Measurements from ENCODE around the gene RAB19. TPM values are rescaled to one million over a fixed set of nuclear protein-coding genes. Genes with fewer than 3 reads are reported as not detected.

Gene RAB19
- total and polyA plus RNA-seq, 9 donors, result 0.26 to 3.1 (median 1.2) TPM; not detected in 5

- intact Hi-C loops (cut with DNase I), result no loop called here
- H3K36me3 ChIP-seq, result no peaks in the 10 kb centered on the region
- H3K27me3 ChIP-seq, result no peaks in the 10 kb centered on the region
- no peak for TF ChIP-seq POLR2A (IDR thresholded peaks at IDR 0.05)
- no peak for TF ChIP-seq CTCF (IDR thresholded peaks at IDR 0.05)
- no peak for TF ChIP-seq EP300 (IDR thresholded peaks at IDR 0.05)
- H3K4me1 ChIP-seq (ENCODE audit: insufficient read depth), result no peaks in the 10 kb centered on the region
- 77 to 83% (median 77%) methylated on average over 8 of the region's 8 CpGs for WGBS, 3 donors
- H3K27ac ChIP-seq, result no peak overlapping the region
- H3K9me3 ChIP-seq, result no peaks in the 10 kb centered on the region
- DNase-seq, result no peak
- H3K4me3 ChIP-seq, result no peak overlapping the region
These were observed 27.7 kb upstream of the RAB19 start for GRCh38 chr7:140375892-140376730.

GRCh38 chr7:140383954-140384713 lies 19.7 kb upstream of the RAB19 start:
- Histone ChIP-seq H3K4me3 (no peak overlapping the region), H3K9me3 (no peaks in the 10 kb centered on the region), H3K4me1 (ENCODE audit: insufficient read depth) (no peaks in the 10 kb centered on the region), H3K27me3 (no peaks in the 10 kb centered on the region), H3K27ac (no peak overlapping the region), H3K36me3 (no peaks in the 10 kb centered on the region)
- 91 to 97% (median 95%) methylated on average over 6 of the region's 6 CpGs for WGBS, 3 donors
- no peak for TF ChIP-seq POLR2A (IDR thresholded peaks at IDR 0.05)
- no peak for TF ChIP-seq CTCF (IDR thresholded peaks at IDR 0.05)
- TF ChIP-seq EP300 (IDR thresholded peaks at IDR 0.05), result no peak
- intact Hi-C loops (cut with DNase I), result no loop called here
- DNase-seq, result no peak

GRCh38 chr7:140384894-140385545 lies 18.8 kb upstream of the RAB19 start:
- Histone ChIP-seq H3K27ac (no peak overlapping the region), H3K36me3 (no peaks in the 10 kb centered on the region), H3K27me3 (no peaks in the 10 kb centered on the region), H3K4me3 (no peak overlapping the region), H3K9me3 (no peaks in the 10 kb centered on the region), H3K4me1 (ENCODE audit: insufficient read depth) (no peaks in the 10 kb centered on the region)
- no peak for DNase-seq
- TF ChIP-seq POLR2A (IDR thresholded peaks at IDR 0.05), result no peak
- no peak for TF ChIP-seq CTCF (IDR thresholded peaks at IDR 0.05)
- no peak for TF ChIP-seq EP300 (IDR thresholded peaks at IDR 0.05)
- intact Hi-C loops (cut with DNase I), result no loop called here
- 21 to 33% (median 26%) methylated on average over 1 of the region's 1 CpG for WGBS, 3 donors

- H3K27me3 ChIP-seq, result no peaks in the 10 kb centered on the region
- no peak for DNase-seq
- no peaks in the 10 kb centered on the region for H3K36me3 ChIP-seq
- WGBS, 3 donors, result 89 to 91% (median 90%) methylated on average over 10 of the region's 10 CpGs
- no peak overlapping the region for H3K4me3 ChIP-seq
- intact Hi-C loops (cut with DNase I), result no loop called here
- H3K27ac ChIP-seq, result no peak overlapping the region
- TF ChIP-seq CTCF (IDR thresholded peaks at IDR 0.05) (no peak), POLR2A (IDR thresholded peaks at IDR 0.05) (no peak), EP300 (IDR thresholded peaks at IDR 0.05) (no peak)
- H3K9me3 ChIP-seq, result no peaks in the 10 kb centered on the region
- H3K4me1 ChIP-seq (ENCODE audit: insufficient read depth), result no peaks in the 10 kb centered on the region
These were observed 14.4 kb upstream of the RAB19 start for GRCh38 chr7:140389445-140389844.
